Fibroblast of gingiva (primary cell): ENCODE measurements around the gene TANC1.

Source experiments
- DNase-seq: peaks from one replicate; pipeline ENCODE4 v3.0.0-alpha.2; 2011; ENCODE audit warnings: low read depth

The TANC1 gene

GRCh38 chr2:158994920-158995676 is 26.7 kb downstream of the TANC1 start:
- peak; percentile 9 for DNase-seq

- no peak for DNase-seq
These were observed 27.2 kb downstream of the TANC1 start for GRCh38 chr2:158995677-158996049.

DNA sequence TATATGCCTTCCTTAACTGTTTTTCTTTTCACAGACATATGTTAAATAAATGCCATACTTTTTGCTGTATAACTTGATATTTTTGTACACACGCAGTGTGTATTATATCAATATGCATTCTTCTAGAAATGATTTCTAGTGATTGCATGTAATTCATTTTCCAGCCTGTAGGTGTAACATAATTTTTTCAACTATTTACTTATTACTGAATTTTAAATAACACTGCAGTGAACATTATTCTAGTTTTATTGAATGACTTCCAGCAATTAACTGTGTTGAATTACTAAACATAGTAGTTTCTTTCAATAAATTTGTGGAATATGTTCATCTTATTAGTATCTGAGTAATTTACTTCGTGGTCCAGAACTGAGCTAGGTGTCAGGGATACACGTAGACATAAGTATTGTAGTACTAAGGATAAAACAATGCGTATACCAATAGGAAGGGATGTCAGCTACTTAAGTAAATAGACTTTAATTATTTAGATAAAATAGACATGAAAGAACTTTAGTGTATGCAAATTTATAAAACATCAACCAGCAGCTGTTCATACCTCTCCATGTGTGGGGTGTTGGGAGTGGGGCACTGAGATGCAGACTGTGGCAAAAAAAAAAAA is 28.0 kb downstream of the TANC1 start:
- no peak for DNase-seq

- DNase-seq, result no peak
These were observed 28.8 kb downstream of the TANC1 start for GRCh38 chr2:158997037-158997790.

DNA sequence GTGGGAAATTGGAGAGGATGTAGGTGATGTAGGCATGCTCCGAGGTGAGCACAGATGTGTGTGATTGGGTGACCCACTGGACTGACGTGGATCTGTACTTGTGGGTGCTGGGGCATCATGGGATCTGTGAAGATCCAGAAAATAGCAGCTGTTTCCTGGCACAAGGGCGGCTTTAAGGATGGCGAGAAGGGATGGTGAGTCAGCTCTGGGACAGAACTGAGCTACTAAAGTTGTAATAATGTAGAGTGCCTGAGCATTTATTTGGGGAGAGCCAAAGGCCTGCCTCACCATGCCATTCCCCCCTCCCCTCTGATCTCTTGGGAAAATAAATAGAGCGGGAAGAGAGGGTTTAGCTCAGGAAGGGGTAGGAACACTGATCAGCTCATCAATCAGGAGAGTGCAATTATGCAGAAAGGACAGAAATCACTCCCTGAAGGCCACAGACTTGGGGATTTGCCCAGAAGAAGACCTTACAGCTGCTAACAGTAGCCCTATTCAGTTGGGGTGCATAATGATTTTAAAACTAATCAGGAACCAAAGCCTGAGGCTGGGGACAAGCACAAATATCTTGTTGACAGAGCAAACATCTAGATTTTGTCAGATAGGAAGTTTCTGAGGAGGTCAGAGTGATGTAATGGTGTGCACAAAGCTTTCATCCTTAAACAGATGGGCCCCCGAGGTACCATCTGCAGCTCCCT is 30.3 kb downstream of the TANC1 start:
- peak; percentile 24 for DNase-seq

GRCh38 chr2:158999458-158999857 is 31.0 kb downstream of the TANC1 start:
- DNase-seq, result no peak

- DNase-seq, result no peak
These were observed 31.6 kb downstream of the TANC1 start for GRCh38 chr2:159000072-159000471.

DNA sequence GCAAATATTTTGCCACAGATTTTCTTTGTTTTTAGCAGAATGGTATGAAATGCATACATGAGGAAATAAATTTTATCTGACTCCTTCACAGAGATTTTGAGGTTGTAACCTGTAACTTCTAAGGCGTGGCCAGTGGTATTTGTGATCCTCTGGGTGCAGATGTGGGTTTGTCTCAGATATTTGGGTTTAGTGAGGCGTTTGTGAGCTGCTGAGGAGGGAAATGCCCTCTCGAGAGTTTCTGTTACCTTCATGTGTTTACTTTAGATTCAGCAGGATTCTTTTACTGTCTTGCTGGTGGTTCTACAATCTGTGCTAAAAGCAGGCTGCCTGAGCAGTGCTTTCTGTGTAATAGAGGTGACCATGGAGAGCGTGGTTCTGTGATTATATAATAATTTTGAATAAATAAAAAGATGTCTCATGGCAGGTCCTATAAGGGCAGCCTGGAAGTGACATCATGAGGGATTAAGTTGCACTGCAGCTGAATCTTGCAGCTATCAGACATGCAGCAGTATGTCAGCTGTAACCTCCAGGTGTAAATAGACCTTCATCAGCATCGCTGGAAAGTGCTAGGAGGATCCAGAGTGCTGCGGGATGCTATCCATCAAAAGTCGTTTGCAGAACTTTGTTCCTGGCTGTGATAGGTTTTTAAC is 34.1 kb downstream of the TANC1 start:
- no peak for DNase-seq

DNA sequence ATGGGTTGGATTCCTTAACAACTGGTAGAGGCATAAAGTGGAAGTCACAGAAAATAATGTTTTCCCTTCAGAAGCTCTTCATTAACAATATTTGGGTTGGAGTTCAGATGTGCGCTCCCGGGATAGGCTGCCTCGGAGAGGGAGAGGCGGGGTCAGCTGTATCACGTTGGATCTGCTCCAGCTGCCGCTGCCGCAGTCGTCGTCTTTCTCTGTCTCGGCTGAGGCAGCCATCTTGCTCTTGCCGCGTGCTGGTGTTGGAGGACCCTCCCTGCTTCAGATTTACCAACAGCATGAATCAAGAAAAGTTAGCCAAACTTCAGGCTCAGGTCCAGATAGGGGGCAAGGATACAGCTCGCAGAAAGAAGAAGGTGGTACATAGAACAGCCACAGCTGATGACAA is 35.1 kb downstream of the TANC1 start:
- no peak for DNase-seq

- DNase-seq, result no peak
These were observed 36.4 kb downstream of the TANC1 start for GRCh38 chr2:159004849-159005248.

- no peak for DNase-seq
These were observed 41.5 kb downstream of the TANC1 start for GRCh38 chr2:159009940-159010339.

DNA sequence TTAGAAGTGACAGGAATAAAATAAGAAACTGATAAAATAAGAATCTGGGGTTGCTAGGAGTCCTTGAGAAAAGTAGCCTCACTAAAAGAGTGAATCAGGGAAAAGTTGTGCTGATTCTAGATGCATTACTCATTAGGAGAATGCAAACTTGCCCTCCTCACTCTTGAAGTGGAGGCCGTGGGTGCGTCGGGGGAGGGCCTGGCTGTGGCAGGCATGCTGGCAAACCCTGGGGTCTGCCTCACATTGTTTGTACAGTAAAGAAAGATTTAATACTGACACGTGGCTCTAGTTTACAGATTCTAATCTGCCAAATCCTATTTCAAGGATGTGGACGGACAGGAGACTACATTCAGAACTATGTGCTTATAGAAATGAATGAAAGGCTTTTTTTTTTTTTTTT is 41.9 kb downstream of the TANC1 start:
- peak; percentile 20 for DNase-seq

DNA sequence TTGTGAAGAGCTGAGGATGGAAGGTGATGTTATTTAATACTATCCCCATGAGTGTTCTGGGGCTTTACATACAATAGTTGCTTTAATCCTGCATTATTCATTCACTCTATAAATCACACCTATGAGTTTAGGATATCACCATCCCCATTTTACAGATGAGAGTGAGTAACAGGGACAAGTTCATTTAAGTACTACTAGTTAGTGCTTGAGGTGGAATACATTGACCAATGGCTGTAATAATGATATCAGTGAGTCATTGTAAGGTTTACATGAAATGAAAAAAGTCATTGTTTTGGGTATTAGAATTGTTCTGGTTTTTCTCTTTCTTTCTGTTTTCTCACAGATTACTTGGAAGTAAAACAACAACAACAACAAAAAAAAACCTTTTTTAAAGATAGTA is 42.5 kb downstream of the TANC1 start:
- peak; percentile 19 for DNase-seq

DNA sequence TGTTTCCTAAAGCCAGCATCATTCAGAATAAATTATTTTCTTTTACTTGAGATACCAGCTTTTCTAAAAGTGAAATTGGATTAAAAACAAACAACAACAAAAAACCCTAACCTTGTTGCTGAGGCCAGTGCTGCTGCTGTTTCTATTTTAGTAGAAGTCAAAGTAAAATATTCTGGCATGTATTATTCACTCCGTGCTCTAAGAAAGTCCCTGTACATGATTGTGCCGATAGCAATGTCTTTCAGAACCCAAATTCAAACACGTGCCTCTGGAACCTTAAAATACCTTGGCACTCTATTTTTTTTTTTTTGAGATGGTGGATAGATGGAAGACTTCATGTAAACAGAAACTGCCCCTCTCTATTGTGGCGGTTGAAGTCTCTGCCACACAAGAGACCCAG is 43.7 kb downstream of the TANC1 start:
- no peak for DNase-seq

- DNase-seq, result no peak
These were observed 44.7 kb downstream of the TANC1 start for GRCh38 chr2:159013103-159013502.

GRCh38 chr2:159015174-159015573 is 46.7 kb downstream of the TANC1 start:
- no peak for DNase-seq

GRCh38 chr2:159015823-159016222 is 47.4 kb downstream of the TANC1 start:
- DNase-seq, result no peak

- no peak for DNase-seq
These were observed 49.4 kb downstream of the TANC1 start for GRCh38 chr2:159017837-159018236.

DNA sequence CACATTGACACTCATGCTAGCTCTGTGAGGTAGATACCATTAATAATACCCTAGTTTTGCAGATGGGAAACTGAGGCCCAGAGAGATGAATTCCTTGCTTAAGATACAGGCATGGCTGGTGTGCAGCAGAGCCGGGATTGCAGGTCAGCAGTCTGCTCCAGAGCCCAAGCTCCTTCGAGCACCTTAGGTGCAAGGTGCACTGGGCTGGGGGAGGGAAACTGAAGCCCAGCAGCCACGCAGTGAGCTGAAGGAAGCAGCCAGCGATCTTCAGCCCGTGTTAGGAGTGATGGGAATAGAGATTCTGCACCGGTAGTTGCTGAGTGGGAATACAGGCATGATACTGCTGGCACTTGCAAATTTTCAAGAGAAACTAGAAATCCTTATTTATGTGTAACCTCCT is 50.6 kb downstream of the TANC1 start:
- no peak for DNase-seq

- DNase-seq, result no peak
These were observed 53.6 kb downstream of the TANC1 start for GRCh38 chr2:159022019-159022418.

DNA sequence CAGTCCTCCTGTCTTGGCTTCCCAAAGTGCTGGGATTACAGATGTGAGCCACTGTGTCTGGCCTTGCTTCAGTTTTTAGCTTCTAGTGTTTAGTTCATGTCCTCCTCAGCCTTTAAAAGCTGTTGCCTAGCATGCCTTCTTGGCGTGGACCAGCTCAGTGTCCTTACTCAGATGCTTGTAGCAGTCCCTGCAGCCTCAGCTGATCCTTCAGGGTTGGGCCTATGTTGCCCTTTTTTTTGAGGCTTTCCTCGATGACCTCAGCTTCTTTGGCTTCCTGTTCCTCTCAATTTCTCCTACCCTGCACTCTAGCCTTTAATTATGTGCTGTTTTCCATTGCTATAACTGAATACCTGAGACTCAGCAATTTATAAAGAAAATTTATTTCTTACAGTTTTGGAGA is 57.7 kb downstream of the TANC1 start:
- DNase-seq, result no peak

DNA sequence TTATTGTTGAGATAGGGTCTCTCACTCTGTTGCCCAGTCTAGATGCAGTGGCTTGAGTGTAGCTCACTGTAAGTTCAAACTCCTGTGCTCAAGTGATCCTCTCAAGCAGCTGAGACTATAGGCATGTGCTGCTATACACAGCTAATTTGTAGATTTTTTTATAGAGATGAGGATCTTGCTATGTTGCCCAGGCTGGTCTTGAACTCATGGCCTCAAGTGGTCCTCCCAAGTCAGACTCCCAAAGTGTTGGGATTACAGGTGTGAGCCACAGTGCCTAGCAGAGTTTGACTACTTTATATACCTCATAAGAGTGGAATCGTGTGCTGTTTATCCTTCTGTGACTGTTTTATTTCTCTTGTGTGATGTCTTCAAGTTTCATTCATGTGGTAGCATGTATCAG is 60.3 kb downstream of the TANC1 start:
- no peak for DNase-seq
